ENCODE data around the gene BEST1.

- TF ChIP-seq CTCF (conservative IDR thresholded peaks at IDR 0.05; ENCODE audit: low read depth, low read length) (no peak), EZH2phosphoT487 (IDR thresholded peaks at IDR 0.05; ENCODE audit: borderline replicate concordance, low read length) (no peak)
Measured at GRCh38 chr11:61974766-61975631, 24.8 kb downstream of the BEST1 start.

Measured in PC-3 (cell line).